ENCODE measurements around the gene KCNJ16. TPM values are rescaled to one million over a fixed set of nuclear protein-coding genes. Genes with fewer than 3 reads are reported as not detected.

The KCNJ16 gene
- total and polyA plus RNA-seq, 9 of the 15 experiments (the other 6 are each of a cell fraction or from before 2014, with no cell fraction given), result 0.01 to 0.75 (median 0.07) TPM; not detected in 4

- TF ChIP-seq MYBL2 (IDR thresholded peaks at IDR 0.05; ENCODE audit: low read depth) (no peak), MYBL2 (CRISPR knock-in tag; IDR thresholded peaks at IDR 0.05; ENCODE audit: borderline replicate concordance) (no peak), HSF4 (CRISPR knock-in tag; IDR thresholded peaks at IDR 0.05; ENCODE audit: borderline replicate concordance) (no peak), EHMT2 (IDR thresholded peaks at IDR 0.05) (no peak), ZNF23 (CRISPR knock-in tag; IDR thresholded peaks at IDR 0.05) (no peak), ZBTB8A (IDR thresholded peaks at IDR 0.05; ENCODE audit: partially characterized antibody) (no peak), ZKSCAN1 (IDR thresholded peaks at IDR 0.05; ENCODE audit: low read depth, low read length) (no peak), GATAD2A (IDR thresholded peaks at IDR 0.05) (no peak), SAP30 (IDR thresholded peaks at IDR 0.05; ENCODE audit: borderline replicate concordance, insufficient read depth, low read depth, low read length, poor library complexity, severe bottlenecking) (no peak), CC2D1A (IDR thresholded peaks at IDR 0.05) (no peak), ZBTB2 (IDR thresholded peaks at IDR 0.05) (no peak), BHLHE40 (IDR thresholded peaks at IDR 0.05; ENCODE audit: low read length) (no peak), CREBBP (IDR thresholded peaks at IDR 0.05; ENCODE audit: low read depth, low read length) (no peak), SFPQ (IDR thresholded peaks at IDR 0.05; ENCODE audit: low read depth, low read length) (no peak), NFE2 (IDR thresholded peaks at IDR 0.05; ENCODE audit: low read depth) (peak; percentile 33; the same call in 1 of the 2 replicates), FOXK1 (CRISPR knock-in tag; IDR thresholded peaks at IDR 0.05; ENCODE audit: borderline replicate concordance) (no peak), TBL1XR1 (IDR thresholded peaks at IDR 0.05; ENCODE audit: low read length in 2 of 2) (peak in 1 of 2 experiments; percentile 77; a peak in 2 of 4 replicates), NKRF (IDR thresholded peaks at IDR 0.05; ENCODE audit: borderline replicate concordance) (no peak), MECOM (CRISPR knock-in tag; IDR thresholded peaks at IDR 0.05) (no peak), CEBPZ (IDR thresholded peaks at IDR 0.05; ENCODE audit: borderline replicate concordance, low read depth, low read length) (no peak), FOXJ2 (tag; IDR thresholded peaks at IDR 0.05) (no peak; the same call in 1 of the 2 replicates)
These were observed 53.8 kb downstream of the KCNJ16 start (continued) for GRCh38 chr17:70128727-70129238.
